GM19238 (cell line): ENCODE data around the gene RPAP3.

ENCODE experiments used
- DNase-seq: peaks from one replicate; pipeline ENCODE4 v3.0.0; 2011; ENCODE audit warnings: low spot score; ENCODE audit not compliant: insufficient read length

RPAP3 gene

GRCh38 chr12:47721431-47721973 is 15.7 kb upstream of the RPAP3 start:
- no peak for DNase-seq

GRCh38 chr12:47718531-47718930 is 12.7 kb upstream of the RPAP3 start:
- no peak for DNase-seq

GRCh38 chr12:47717443-47718193 is 11.8 kb upstream of the RPAP3 start:
- peak; percentile 62 for DNase-seq

GRCh38 chr12:47717046-47717442 is 11.2 kb upstream of the RPAP3 start:
- DNase-seq, result no peak

- DNase-seq, result no peak
Measured at GRCh38 chr12:47715877-47716548, 10.2 kb upstream of the RPAP3 start.

GRCh38 chr12:47715393-47715876 is 9.6 kb upstream of the RPAP3 start:
- DNase-seq, result peak; percentile 46

- DNase-seq, result no peak
Measured at GRCh38 chr12:47714826-47715386, 9.1 kb upstream of the RPAP3 start.

- DNase-seq, result no peak
Measured at GRCh38 chr12:47712171-47712570, 6.3 kb upstream of the RPAP3 start.

- no peak for DNase-seq
Measured at GRCh38 chr12:47711448-47711847, 5.6 kb upstream of the RPAP3 start.

- no peak for DNase-seq
Measured at GRCh38 chr12:47710278-47710677, 4.4 kb upstream of the RPAP3 start.

GRCh38 chr12:47709671-47710070 is 3.8 kb upstream of the RPAP3 start:
- no peak for DNase-seq

GRCh38 chr12:47709237-47709636 is 3.4 kb upstream of the RPAP3 start:
- DNase-seq, result no peak

GRCh38 chr12:47707905-47708543 is 2.2 kb upstream of the RPAP3 start:
- no peak for DNase-seq

- no peak for DNase-seq
Measured at GRCh38 chr12:47707355-47707754, 1.5 kb upstream of the RPAP3 start.

GRCh38 chr12:47705229-47705565 is 633 bp downstream of the RPAP3 start:
- no peak for DNase-seq

GRCh38 chr12:47704719-47705118 is 1.1 kb downstream of the RPAP3 start:
- no peak for DNase-seq

GRCh38 chr12:47700263-47700662 is 5.6 kb downstream of the RPAP3 start:
- no peak for DNase-seq

- no peak for DNase-seq
Measured at GRCh38 chr12:47698631-47699030, 7.2 kb downstream of the RPAP3 start.

- DNase-seq, result no peak
Measured at GRCh38 chr12:47698055-47698454, 7.8 kb downstream of the RPAP3 start.

GRCh38 chr12:47689215-47689614 is 16.6 kb downstream of the RPAP3 start:
- DNase-seq, result no peak

- DNase-seq, result no peak
Measured at GRCh38 chr12:47687636-47688035, 18.2 kb downstream of the RPAP3 start.
